K562 (cell line): ENCODE data around the gene CFAP221. TPM values are rescaled to one million over a fixed set of nuclear protein-coding genes. Genes with fewer than 3 reads are reported as not detected.

Experiments
- ATAC-seq: fragments of 200-7000 bp; cut with Tn5 transposase; 3 replicates; pipeline ENCODE4 v1.9.1; 2020; ENCODE audit warnings: moderate library complexity
- BruUV-seq: library from RNA; stranded (reverse); fragments of 400-500 nt; replicated peaks from 2 replicates; lab custom pipeline; 2021; lab: Mats Ljungman, UMichigan
- CTCF ChIA-PET: fragments of 300-600 bp; formaldehyde crosslinking; extraction: SDS; loops from one replicate; lab custom pipeline; 2021; ENCODE audit warnings: low intra/inter-chr PET ratio; lab: Yijun Ruan, JAX
- POLR2A ChIA-PET: fragments of 300-600, 350-650 bp; sonication (Branson Sonifier 250); formaldehyde crosslinking; extraction: SDS; loops from one replicate; lab custom pipeline; 2021; ENCODE audit warnings: antibody characterized with exemption, inconsistent platforms; lab: Yijun Ruan, JAX
- DNase-seq, 4 experiments: peaks; one replicate each; pipeline versions ENCODE4 v3.0.0 to v3.0.0-alpha.2; 2011 to 2018; ENCODE audit warnings: low spot score in 3 of 4, mixed read lengths in 3 of 4; ENCODE audit errors: extremely low read depth in 1 of 4
- FAIRE-seq: peaks from 2 replicates; lab custom pipeline; 2011; peaks lifted over from hg19 to GRCh38; lab: Jason Lieb, UNC
- H2AFZ ChIP-seq: 2 replicates; pipeline ENCODE4 v1.6.0; 2011; ENCODE audit warnings: low read depth, low read length, control low read depth, inconsistent platforms
- H3K27ac ChIP-seq: fragments of 200-600 bp; 3 replicates; pipeline ENCODE4 v1.8.0; 2011; ENCODE audit warnings: low read depth, mild to moderate bottlenecking, control low read depth, inconsistent platforms, low read length, moderate library complexity, mixed read lengths; ENCODE audit errors: extremely low read depth
- H3K27me3 ChIP-seq, 2 experiments: fragments of 300-600 bp in 1 of 2; 2 replicates in 1 of 2; 3 replicates in 1 of 2; pipeline versions ENCODE4 v1.6.0 to v1.8.0; 2011; ENCODE audit warnings: inconsistent platforms in 2 of 2, low read length in 2 of 2, mild to moderate bottlenecking in 1 of 2, mixed read lengths in 1 of 2, moderate library complexity in 1 of 2; ENCODE audit not compliant: control insufficient read depth in 2 of 2, insufficient read depth in 2 of 2
- H3K36me3 ChIP-seq: fragments of 300-600 bp; 3 replicates; pipeline ENCODE4 v1.8.0; 2011; ENCODE audit warnings: mild to moderate bottlenecking, low read length, inconsistent platforms; ENCODE audit not compliant: control insufficient read depth, insufficient read depth
- H3K4me1 ChIP-seq, 2 experiments: fragments of 200-600 bp in 1 of 2; replicated peaks in 1 of 2; 2 replicates in 1 of 2; 3 replicates in 1 of 2; pipeline versions ENCODE4 v1.5.1 to v1.8.0; 2011; ENCODE audit warnings: inconsistent platforms in 2 of 2, low read length in 2 of 2, mild to moderate bottlenecking in 1 of 2, mixed read lengths in 1 of 2, moderate library complexity in 1 of 2; ENCODE audit not compliant: control insufficient read depth in 2 of 2, insufficient read depth in 2 of 2
- H3K4me2 ChIP-seq: 2 replicates; pipeline ENCODE4 v1.6.1; 2011; ENCODE audit warnings: low read length, control low read depth, inconsistent platforms, mixed read lengths; ENCODE audit not compliant: insufficient read depth
- H3K4me3 ChIP-seq: fragments of 200-600 bp; sonication (generic), shearing (Covaris generic); 2 replicates; pipeline ENCODE4 v1.5.1; 2016; ENCODE audit warnings: control low read depth, inconsistent platforms
- H3K79me2 ChIP-seq: fragments of 200-600 bp; 3 replicates; pipeline ENCODE4 v1.8.0; 2011; ENCODE audit warnings: low read length, inconsistent platforms; ENCODE audit not compliant: control insufficient read depth, insufficient read depth
- H3K9ac ChIP-seq, 2 experiments: 2 replicates each; pipeline versions ENCODE4 v1.6.0 to v1.6.1; 2011; ENCODE audit warnings: low read depth in 2 of 2, low read length in 2 of 2, control low read depth in 1 of 2, inconsistent platforms in 1 of 2, mild to moderate bottlenecking in 1 of 2, mixed read lengths in 1 of 2; ENCODE audit not compliant: insufficient read depth in 1 of 2
- H3K9me1 ChIP-seq: one replicate; pipeline ENCODE4 v1.6.0; 2011; ENCODE audit warnings: inconsistent platforms, mild to moderate bottlenecking, low read length, moderate library complexity; ENCODE audit not compliant: control insufficient read depth, insufficient read depth
- H3K9me3 ChIP-seq: replicated peaks from 2 replicates; pipeline ENCODE4 v1.5.1; 2011; ENCODE audit warnings: low read depth, low read length, inconsistent platforms; ENCODE audit not compliant: control insufficient read depth, insufficient read depth
- H4K20me1 ChIP-seq: replicated peaks from 2 replicates; pipeline ENCODE4 v1.6.1; 2011; ENCODE audit warnings: low read length, inconsistent platforms, mixed read lengths; ENCODE audit not compliant: control insufficient read depth, insufficient read depth
- NFIC ChIP-seq: fragments of 450-650 bp; IDR thresholded peaks from 2 replicates; pipeline ENCODE4 v1.6.1; 2017; ENCODE audit warnings: mild to moderate bottlenecking, inconsistent platforms
- NR4A1 ChIP-seq, 2 experiments: fragments of 250-450 bp in 1 of 2; fragments of 450-650 bp in 1 of 2; sonication (Bioruptor Pico) in 1 of 2; IDR thresholded peaks; 2 replicates each; pipeline versions ENCODE4 v1.4.0 to v1.6.1; 2016 to 2020; ENCODE audit warnings: mild to moderate bottlenecking in 2 of 2, missing compliant biosample characterization in 1 of 2, missing genetic modification characterization in 1 of 2, moderate library complexity in 1 of 2
- UBTF ChIP-seq, 2 experiments: IDR thresholded peaks; 2 replicates each; pipeline ENCODE4 v1.6.1; 2012; ENCODE audit warnings: improper control_type of control experiment in 2 of 2, low read depth in 2 of 2, low read length in 2 of 2, borderline replicate concordance in 1 of 2
- ZFPM2 ChIP-seq: fragments of 250-450 bp; sonication (Bioruptor Pico); IDR thresholded peaks from 2 replicates; pipeline ENCODE4 v1.5.1; 2022; ENCODE audit warnings: mild to moderate bottlenecking
- WGBS: fragments of 100-300 bp; shearing (Covaris generic); methylation state at CpG from one replicate; pipeline ENCODE4 v1.1.6; 2016; ENCODE audit warnings: low coverage, mixed read lengths; ENCODE audit not compliant: insufficient coverage; ENCODE audit errors: missing lambda C conversion rate; 5-methylcytosine and 5-hydroxymethylcytosine counted together
- in situ Hi-C: fragments of 300-500 bp; cut with MboI; formaldehyde crosslinking; loops from 4 replicates; pipeline ENCODE4 v1.15.0; 2018; ENCODE audit warnings: inconsistent platforms, mixed read lengths
- intact Hi-C: fragments of 100-400 bp; cut with micrococcal nuclease; formaldehyde crosslinking; loops from 2 replicates; pipeline ENCODE4 v1.14.2; 2022
- polyA plus RNA-seq, 8 experiments: library from polyadenylated mRNA; depleted of rRNA in 4 of 8; stranded (reverse) in 5 of 8; unstranded in 3 of 8; fragments of >200 nt; fragmentation: Nextera tagmentation in 2 of 8; fragmentation: Illumina TruSeq in 1 of 8; extraction: Ambion mirVana in 2 of 8; extraction: Trizol in 1 of 8; gene quantifications; 2 replicates each; pipeline versions ENCODE4 v1.2.1 to v1.2.3, GENCODE V29; 2011 to 2014; ENCODE audit warnings: inconsistent platforms in 1 of 8, missing spikeins in 1 of 8
- total RNA-seq, 7 experiments: library from RNA; depleted of rRNA in 6 of 7; stranded (reverse); fragments of >200 nt in 6 of 7; fragmentation: Illumina TruSeq in 2 of 7; extraction: Trizol in 2 of 7; gene quantifications; 2 replicates each; pipeline versions ENCODE4 v1.2.1 to v1.2.3, GENCODE V29; 2011 to 2021; ENCODE audit warnings: low replicate concordance in 1 of 7

Gene CFAP221
- total and polyA plus RNA-seq, 9 of the 15 experiments (the other 6 are each of a cell fraction or from before 2014, with no cell fraction given), result 0.09 to 1.4 (median 0.65) TPM

- TF ChIP-seq NR4A1 (CRISPR knock-in tag; IDR thresholded peaks at IDR 0.05), result no peak
- no peak for TF ChIP-seq NR4A1 (tag; IDR thresholded peaks at IDR 0.05)
- no peak for TF ChIP-seq ZFPM2 (CRISPR knock-in tag)
- TF ChIP-seq, all 486 proteins: peak for 0
Measured at GRCh38 chr2:119579424-119580295, 35.4 kb downstream of the CFAP221 start (continued).

DNA sequence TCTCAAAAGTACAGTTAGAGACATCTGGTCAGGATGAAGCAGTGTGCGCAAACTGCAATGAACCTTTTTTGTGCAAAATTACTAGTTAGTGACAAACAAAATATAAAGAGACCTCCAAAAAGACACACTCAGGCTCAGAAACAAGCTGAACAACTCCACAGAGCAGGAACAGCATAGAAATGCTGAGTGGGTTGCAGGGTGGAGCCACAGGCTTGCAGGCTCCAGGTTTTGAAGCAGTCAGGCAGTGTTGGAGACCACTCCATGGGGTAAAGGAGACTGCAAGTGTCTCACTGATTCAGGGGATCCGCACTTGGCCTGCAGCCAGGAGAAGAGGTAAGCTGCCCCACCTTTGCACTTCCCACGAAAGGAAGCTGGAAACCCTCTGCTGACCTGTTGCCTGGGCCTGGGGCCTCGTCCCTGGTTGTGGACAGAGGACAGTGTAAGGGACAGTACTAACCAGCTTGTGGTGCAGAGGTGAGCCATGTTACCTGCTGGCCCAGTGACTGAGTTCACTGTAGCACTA is 36.4 kb downstream of the CFAP221 start:
- no peaks in the 10 kb centered on the region for H3K36me3 ChIP-seq
- no peak overlapping the region for H3K4me2 ChIP-seq
- in situ Hi-C loops, result no loop called here
- H3K79me2 ChIP-seq, result no peaks in the 10 kb centered on the region
- no peaks in the 10 kb centered on the region for H3K27me3 ChIP-seq
- no peaks in the 10 kb centered on the region for H3K4me1 ChIP-seq
- BruUV-seq, result no TSS peak
- POLR2A ChIA-PET, result no interaction called here
- H3K9me3 ChIP-seq, result no peaks in the 10 kb centered on the region
- CTCF ChIA-PET, result no interaction called here
- no peak for FAIRE-seq
- no peak overlapping the region for H3K4me3 ChIP-seq
- no peak for DNase-seq
- no peaks in the 10 kb centered on the region for H4K20me1 ChIP-seq
- no peak for ATAC-seq
- no peak overlapping the region for H2AFZ ChIP-seq
- intact Hi-C loops, result no loop called here
- TF ChIP-seq UBTF (IDR thresholded peaks at IDR 0.05; ENCODE audit: borderline replicate concordance in 1 of 2, low read depth in 2 of 2, low read length in 2 of 2) (no peak), NFIC (peak; percentile 47)
- H3K9ac ChIP-seq, result no peak overlapping the region
- no peak overlapping the region for H3K27ac ChIP-seq
- H3K9me1 ChIP-seq, result no peaks in the 10 kb centered on the region
- 36% methylated on average over 4 of the region's 4 CpGs for WGBS
